Neural cell (in vitro differentiated cells): ENCODE data around the gene PRIM1. TPM values are rescaled to one million over a fixed set of nuclear protein-coding genes. Genes with fewer than 3 reads are reported as not detected.
"Not testable (repeated sequence)": the region's sequence is repeated elsewhere in the genome, so short reads cannot be mapped to it uniquely, and the experiment has no call there.

Experiments
- H2AFZ ChIP-seq: fragments of 200-600, 300-800 bp; sonication (generic), shearing (Covaris generic); 2 replicates; pipeline ENCODE4 v1.6.0; 2014; ENCODE audit warnings: low read depth, mild to moderate bottlenecking, antibody characterized with exemption, low read length, moderate library complexity
- H3F3A ChIP-seq: fragments of 200-600 bp; shearing (Covaris generic); 2 replicates; pipeline ENCODE4 v1.6.1; 2016; ENCODE audit warnings: mild to moderate bottlenecking, moderate library complexity, mixed read lengths, antibody characterized with exemption, low read length; ENCODE audit not compliant: insufficient read depth, poor library complexity, severe bottlenecking
- H3K27ac ChIP-seq: fragments of 200-600, 300-800 bp; sonication (generic), shearing (Covaris generic); 2 replicates; pipeline ENCODE4 v1.5.1; 2014; ENCODE audit warnings: mild to moderate bottlenecking, low read length, moderate library complexity
- H3K27me3 ChIP-seq: fragments of 300-800, 200-600 bp; sonication (generic), shearing (Covaris generic); 2 replicates; pipeline ENCODE4 v1.6.0; 2014; ENCODE audit warnings: mild to moderate bottlenecking, low read depth, low read length, moderate library complexity; ENCODE audit not compliant: insufficient read depth
- H3K36me3 ChIP-seq: fragments of 300-800, 200-600 bp; sonication (generic), shearing (Covaris generic); 2 replicates; pipeline ENCODE4 v1.5.1; 2014; ENCODE audit warnings: mild to moderate bottlenecking, antibody characterized with exemption, low read length, moderate library complexity; ENCODE audit not compliant: insufficient read depth
- H3K4me2 ChIP-seq: fragments of 300-800, 200-600 bp; sonication (generic), shearing (Covaris generic); 2 replicates; pipeline ENCODE4 v1.6.0; 2014; ENCODE audit warnings: mild to moderate bottlenecking, low read length
- H3K4me3 ChIP-seq: fragments of 300-800, 200-600 bp; sonication (generic), shearing (Covaris generic); 2 replicates; pipeline ENCODE4 v1.5.1; 2014; ENCODE audit warnings: mild to moderate bottlenecking, low read length, moderate library complexity
- H3K79me2 ChIP-seq: fragments of 200-600 bp; shearing (Covaris generic); replicated peaks from 2 replicates; pipeline ENCODE4 v1.6.0; 2014; ENCODE audit warnings: mild to moderate bottlenecking, low read length, moderate library complexity; ENCODE audit not compliant: insufficient read depth
- H3K9ac ChIP-seq: fragments of 300-800, 200-600 bp; sonication (generic), shearing (Covaris generic); 2 replicates; pipeline ENCODE4 v1.6.1; 2016; ENCODE audit warnings: mild to moderate bottlenecking, low read length, mixed read lengths
- H3K9me2 ChIP-seq: fragments of 200-600 bp; shearing (Covaris generic); 2 replicates; pipeline ENCODE4 v1.6.1; 2016; ENCODE audit warnings: mild to moderate bottlenecking, low read length, mixed read lengths; ENCODE audit not compliant: insufficient read depth
- H3K9me3 ChIP-seq: fragments of 200-600, 300-800 bp; sonication (generic), shearing (Covaris generic); 2 replicates; pipeline ENCODE4 v1.6.1; 2016; ENCODE audit warnings: mild to moderate bottlenecking, mixed run types, low read length, moderate library complexity, mixed read lengths
- H4K20me1 ChIP-seq: fragments of 200-600 bp; shearing (Covaris generic); 2 replicates; pipeline ENCODE4 v1.6.1; 2016; ENCODE audit warnings: mild to moderate bottlenecking, mixed run types; ENCODE audit not compliant: insufficient read depth
- CTCF ChIP-seq: fragments of 450-650 bp; IDR thresholded peaks from 2 replicates; pipeline ENCODE4 v1.5.1; 2014; ENCODE audit warnings: antibody characterized with exemption, mild to moderate bottlenecking, moderate library complexity; ENCODE audit not compliant: poor library complexity, severe bottlenecking
- EP300 ChIP-seq: fragments of 450-650 bp; conservative IDR thresholded peaks from 2 replicates; pipeline ENCODE4 v1.6.1; 2014; ENCODE audit warnings: antibody characterized with exemption, mild to moderate bottlenecking, moderate library complexity; ENCODE audit not compliant: poor library complexity, severe bottlenecking
- EZH2 ChIP-seq: fragments of 200-600, 300-800 bp; shearing (Covaris generic), sonication (generic); IDR thresholded peaks from 2 replicates; pipeline ENCODE4 v1.6.1; 2014; ENCODE audit warnings: antibody characterized with exemption, low read length, borderline replicate concordance, mild to moderate bottlenecking; ENCODE audit not compliant: insufficient read depth, poor library complexity, severe bottlenecking
- MXI1 ChIP-seq: fragments of 450-650 bp; conservative IDR thresholded peaks from 2 replicates; pipeline ENCODE4 v1.6.1; 2014; ENCODE audit warnings: antibody characterized with exemption, mild to moderate bottlenecking; ENCODE audit not compliant: poor library complexity, severe bottlenecking
- POLR2AphosphoS5 ChIP-seq: IDR thresholded peaks from 2 replicates; pipeline ENCODE4 v1.6.1; 2012
- RAD21 ChIP-seq: fragments of 450-650 bp; conservative IDR thresholded peaks from 2 replicates; pipeline ENCODE4 v1.6.1; 2014; ENCODE audit warnings: antibody characterized with exemption, mild to moderate bottlenecking, moderate library complexity
- REST ChIP-seq: IDR thresholded peaks from 2 replicates; pipeline ENCODE4 v1.6.1; 2012; ENCODE audit warnings: borderline replicate concordance
- SMC3 ChIP-seq: fragments of 450-650 bp; conservative IDR thresholded peaks from 2 replicates; pipeline ENCODE4 v1.6.1; 2014; ENCODE audit warnings: antibody characterized with exemption, mild to moderate bottlenecking, moderate library complexity; ENCODE audit not compliant: poor library complexity
- TAF1 ChIP-seq: IDR thresholded peaks from 2 replicates; pipeline ENCODE4 v1.6.1; 2012; ENCODE audit warnings: low read depth
- polyA plus RNA-seq: library from polyadenylated mRNA; depleted of rRNA; stranded (reverse); fragments of >200 nt; gene quantifications from 2 replicates; pipeline ENCODE4 v1.2.3, GENCODE V29; 2014

Gene PRIM1
- polyA plus RNA-seq, 1 donor from 2014 or later: 36.1 TPM

- TF ChIP-seq POLR2AphosphoS5: no peak
- no peak for TF ChIP-seq RAD21
- no peak for TF ChIP-seq MXI1
- TF ChIP-seq EZH2: no peak
- TF ChIP-seq TAF1: no peak
- TF ChIP-seq REST: no peak
- no peak for TF ChIP-seq CTCF
- TF ChIP-seq SMC3: no peak
- no peak for TF ChIP-seq EP300
- H3K4me2 ChIP-seq: no peak overlapping the region
- no peaks in the 10 kb centered on the region for H3K27me3 ChIP-seq
Measured at GRCh38 chr12:56758728-56759262, 6.7 kb upstream of the PRIM1 start.

GRCh38 chr12:56757971-56758370 lies 5.8 kb upstream of the PRIM1 start:
- H3K27ac ChIP-seq, H3K9ac ChIP-seq, H4K20me1 ChIP-seq, H3K27me3 ChIP-seq, H3K79me2 ChIP-seq, H2AFZ ChIP-seq, H3K36me3 ChIP-seq, H3K9me2 ChIP-seq, H3F3A ChIP-seq, H3K4me3 ChIP-seq, H3K9me3 ChIP-seq, H3K4me2 ChIP-seq: not testable (repeated sequence)

More at GRCh38 chr12:56758728-56759262, 6.7 kb upstream of the PRIM1 start:
- Histone ChIP-seq H3K79me2 (no peaks in the 10 kb centered on the region), H2AFZ (no peak overlapping the region), H4K20me1 (no peaks in the 10 kb centered on the region), H3K9me2 (no peaks in the 10 kb centered on the region), H3K36me3 (no peaks in the 10 kb centered on the region), H3F3A (no peaks in the 10 kb centered on the region), H3K4me3 (no peak overlapping the region), H3K9ac (no peak overlapping the region), H3K27ac (no peak overlapping the region), H3K9me3 (no peaks in the 10 kb centered on the region)

- Histone ChIP-seq H3K9me2 (no peaks in the 10 kb centered on the region), H3K27me3 (no peaks in the 10 kb centered on the region), H3K4me2 (no peak overlapping the region), H3K4me3 (no peak overlapping the region), H3F3A (no peaks in the 10 kb centered on the region), H4K20me1 (no peaks in the 10 kb centered on the region), H3K79me2 (no peaks in the 10 kb centered on the region), H2AFZ (no peak overlapping the region), H3K27ac (no peak overlapping the region), H3K36me3 (no peaks in the 10 kb centered on the region), H3K9me3 (no peaks in the 10 kb centered on the region), H3K9ac (no peak overlapping the region)
- no peak for TF ChIP-seq REST
- no peak for TF ChIP-seq RAD21
- no peak for TF ChIP-seq CTCF
- TF ChIP-seq MXI1: no peak
- TF ChIP-seq EP300: no peak
- no peak for TF ChIP-seq EZH2
Measured at GRCh38 chr12:56753566-56753965, 1.4 kb upstream of the PRIM1 start.
